ENCODE data around the gene ACP6. TPM values are rescaled to one million over a fixed set of nuclear protein-coding genes. Genes with fewer than 3 reads are reported as not detected.

Gene ACP6
- 10 to 100 TPM in 2 of 3 donors, 1 to 10 TPM in 1; 5.1 to 19.7 (median 18.9) TPM for total RNA-seq

DNA sequence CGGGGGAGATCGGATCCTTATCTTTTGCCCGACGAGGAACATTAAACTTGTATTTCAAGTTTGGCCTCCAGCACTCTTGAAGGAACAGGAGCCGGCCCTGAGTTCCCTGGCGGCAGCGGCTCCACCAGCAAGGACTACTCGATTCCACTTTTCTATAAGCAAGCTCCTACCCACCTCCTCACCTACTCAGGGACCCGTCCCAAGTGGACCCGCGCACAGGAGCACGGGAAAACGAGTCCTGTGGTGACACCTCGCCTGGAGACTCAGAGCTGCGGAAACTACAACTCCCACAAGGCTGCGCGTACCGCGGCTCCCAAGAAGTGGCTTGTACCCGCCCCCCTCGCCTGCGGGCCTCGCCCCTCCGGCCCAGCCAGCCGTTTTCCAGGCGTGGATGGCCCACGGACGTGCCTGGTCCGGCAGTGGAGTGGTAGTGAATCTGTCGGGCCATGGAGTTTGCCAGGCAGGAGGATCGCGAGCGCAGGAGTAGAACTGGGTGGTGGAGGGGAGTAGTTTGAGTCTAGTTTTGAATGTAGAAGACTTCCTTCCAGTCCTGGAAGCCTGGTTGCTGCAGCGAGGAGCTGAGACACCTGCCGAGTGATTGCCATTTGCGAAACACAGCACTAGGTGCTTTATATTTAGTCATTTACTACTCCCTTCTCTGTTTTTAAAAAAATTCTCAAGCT lies at the start of gene ACP6:
TSS of gene ACP6 (minus strand) at position 206 of the 683 bp plus-strand sequence. CDS start 476 bp downstream, outside the sequence.
- Histone ChIP-seq H3K27me3 (no peaks in the 10 kb centered on the region), H3K4me3 (peak within 1 kb of the TSS; percentile 61 to 86 (median 81)), H3K4me1 (peaks cover 0 to 6% of the 10 kb centered on the region in 2 donors), H3K27ac (peak within 1 kb of the TSS; percentile 67 to 75), H3K36me3 (no peaks in the 10 kb centered on the region), H3K9me3 (no peaks in the 10 kb centered on the region)
- intact Hi-C loops (cut with DNase I; ENCODE audit: low total_unique reads): no loop called here
- DNase-seq (ENCODE audit: low spot score in 2 of 2): peak; percentile 89 to 90
- peak; percentile 56 for TF ChIP-seq POLR2A (IDR thresholded peaks at IDR 0.05)
- TF ChIP-seq, protein P1, sequence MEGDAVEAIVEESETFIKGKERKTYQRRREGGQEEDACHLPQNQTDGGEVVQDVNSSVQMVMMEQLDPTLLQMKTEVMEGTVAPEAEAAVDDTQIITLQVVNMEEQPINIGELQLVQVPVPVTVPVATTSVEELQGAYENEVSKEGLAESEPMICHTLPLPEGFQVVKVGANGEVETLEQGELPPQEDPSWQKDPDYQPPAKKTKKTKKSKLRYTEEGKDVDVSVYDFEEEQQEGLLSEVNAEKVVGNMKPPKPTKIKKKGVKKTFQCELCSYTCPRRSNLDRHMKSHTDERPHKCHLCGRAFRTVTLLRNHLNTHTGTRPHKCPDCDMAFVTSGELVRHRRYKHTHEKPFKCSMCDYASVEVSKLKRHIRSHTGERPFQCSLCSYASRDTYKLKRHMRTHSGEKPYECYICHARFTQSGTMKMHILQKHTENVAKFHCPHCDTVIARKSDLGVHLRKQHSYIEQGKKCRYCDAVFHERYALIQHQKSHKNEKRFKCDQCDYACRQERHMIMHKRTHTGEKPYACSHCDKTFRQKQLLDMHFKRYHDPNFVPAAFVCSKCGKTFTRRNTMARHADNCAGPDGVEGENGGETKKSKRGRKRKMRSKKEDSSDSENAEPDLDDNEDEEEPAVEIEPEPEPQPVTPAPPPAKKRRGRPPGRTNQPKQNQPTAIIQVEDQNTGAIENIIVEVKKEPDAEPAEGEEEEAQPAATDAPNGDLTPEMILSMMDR (IDR thresholded peaks at IDR 0.05): peak in 1 of 3 donors; percentile 16
- peak; percentile 22 to 32 (median 27) for TF ChIP-seq POLR2AphosphoS5 (IDR thresholded peaks at IDR 0.05)

GRCh38 chr1:147719711-147720225 lies 49.4 kb upstream of the ACP6 start:
- TF ChIP-seq, protein P1 (IDR thresholded peaks at IDR 0.05): no peak
- TF ChIP-seq POLR2AphosphoS5 (IDR thresholded peaks at IDR 0.05) (no peak), POLR2A (IDR thresholded peaks at IDR 0.05) (no peak)
- Histone ChIP-seq H3K36me3 (no peaks in the 10 kb centered on the region), H3K27me3 (no peaks in the 10 kb centered on the region), H3K4me3 (no peak overlapping the region), H3K9me3 (no peaks in the 10 kb centered on the region), H3K27ac (no peak overlapping the region), H3K4me1 (no peaks in the 10 kb centered on the region)
- intact Hi-C loops (cut with DNase I; ENCODE audit: low total_unique reads): no loop called here
- no peak for DNase-seq (ENCODE audit: low spot score in 2 of 2)

- no peak for TF ChIP-seq POLR2AphosphoS5 (IDR thresholded peaks at IDR 0.05)
- TF ChIP-seq, protein P1 (IDR thresholded peaks at IDR 0.05): no peak
- no peak for TF ChIP-seq POLR2A (IDR thresholded peaks at IDR 0.05)
- H3K27me3 ChIP-seq: no peaks in the 10 kb centered on the region
- H3K4me1 ChIP-seq: no peaks in the 10 kb centered on the region
- DNase-seq (ENCODE audit: low spot score in 2 of 2): no peak
- H3K36me3 ChIP-seq: no peaks in the 10 kb centered on the region
- no peak overlapping the region for H3K27ac ChIP-seq
- intact Hi-C loops (cut with DNase I; ENCODE audit: low total_unique reads): no loop called here
- no peak overlapping the region for H3K4me3 ChIP-seq
- H3K9me3 ChIP-seq: no peaks in the 10 kb centered on the region
Observed at GRCh38 chr1:147719029-147719698, 48.8 kb upstream of the ACP6 start.

- no peak for TF ChIP-seq POLR2A (IDR thresholded peaks at IDR 0.05)
- no peak for TF ChIP-seq POLR2AphosphoS5 (IDR thresholded peaks at IDR 0.05)
- TF ChIP-seq, protein P1 (IDR thresholded peaks at IDR 0.05): no peak
- no peak overlapping the region for H3K4me3 ChIP-seq
- intact Hi-C loops (cut with DNase I; ENCODE audit: low total_unique reads): no loop called here
- H3K36me3 ChIP-seq: no peaks in the 10 kb centered on the region
- H3K27me3 ChIP-seq: no peaks in the 10 kb centered on the region
- no peaks in the 10 kb centered on the region for H3K4me1 ChIP-seq
- H3K9me3 ChIP-seq: no peaks in the 10 kb centered on the region
- peak overlapping the region in 1 of 2 donors; percentile 51 for H3K27ac ChIP-seq
- no peak for DNase-seq (ENCODE audit: low spot score in 2 of 2)
Observed at GRCh38 chr1:147717706-147718097, 47.4 kb upstream of the ACP6 start.
